Lower lobe of right lung (tissue), 2 donors: ENCODE measurements around the gene MYOG. TPM values are rescaled to one million over a fixed set of nuclear protein-coding genes. Genes with fewer than 3 reads are reported as not detected.
A peak's percentile ranks its signal among the peaks of the same experiment; 100 is the strongest.

Experiments used
- ATAC-seq, 2 donors: fragments of 200-7000 bp; cut with Tn5 transposase; one replicate each; pipeline ENCODE4 v1.9.1; 2020 to 2022; ENCODE audit warnings: mild to moderate bottlenecking in 2 of 2, moderate library complexity in 2 of 2
- DNase-seq: peaks from one replicate; pipeline ENCODE4 v3.0.0-alpha.2; 2020
- H3K27ac ChIP-seq: fragments of 200-600 bp; one replicate; pipeline ENCODE4 v1.8.0; 2022
- H3K27me3 ChIP-seq: fragments of 200-600 bp; one replicate; pipeline ENCODE4 v1.8.0; 2022; ENCODE audit warnings: low read depth
- H3K36me3 ChIP-seq: fragments of 200-600 bp; one replicate; pipeline ENCODE4 v1.8.0; 2022; ENCODE audit warnings: mild to moderate bottlenecking
- H3K4me1 ChIP-seq: fragments of 200-600 bp; one replicate; pipeline ENCODE4 v1.8.0; 2022
- H3K4me3 ChIP-seq: fragments of 200-600 bp; one replicate; pipeline ENCODE4 v1.8.0; 2022; ENCODE audit warnings: mild to moderate bottlenecking
- H3K9me3 ChIP-seq: fragments of 200-600 bp; one replicate; pipeline ENCODE4 v1.8.0; 2022
- CTCF ChIP-seq: fragments of 200-600 bp; IDR thresholded peaks from one replicate; pipeline ENCODE4 v1.8.0; 2022; ENCODE audit warnings: antibody characterized with exemption, mild to moderate bottlenecking
- intact Hi-C: fragments of 100-400 bp; cut with DNase I; formaldehyde crosslinking; loops from one replicate; pipeline ENCODE4 v1.11.0; 2022
- total RNA-seq: library from RNA; stranded (reverse); fragmentation: NEBNext Ultra II Directional; extraction: Animal tissue kit (Norgen Biotek cat#: 25700); gene quantifications from one replicate; pipeline ENCODE4 v1.2.1, GENCODE V29; 2021
- donor health status: DM: no; HTN: yes; CAD: no; lungs with severe emphysema.

MYOG gene
- total RNA-seq, 1 donor from 2014 or later = not detected

GRCh38 chr1:203076031-203076511, 9.7 kb downstream of the MYOG start:
- no peak for TF ChIP-seq CTCF
- peak; percentile 63 to 68 for ATAC-seq
- Histone ChIP-seq H3K36me3 (no peaks in the 10 kb centered on the region), H3K9me3 (no peaks in the 10 kb centered on the region), H3K27ac (no peak overlapping the region), H3K27me3 (peaks cover 16% of the 10 kb centered on the region), H3K4me3 (peak overlapping the region; percentile 56), H3K4me1 (peaks cover 9% of the 10 kb centered on the region)
- intact Hi-C loops = no loop called here
- DNase-seq = no peak

GRCh38 chr1:203075236-203076030, 10.4 kb downstream of the MYOG start:
- H3K27me3 ChIP-seq = peaks cover 16% of the 10 kb centered on the region
- peaks cover 9% of the 10 kb centered on the region for H3K4me1 ChIP-seq
- no peaks in the 10 kb centered on the region for H3K36me3 ChIP-seq
- H3K9me3 ChIP-seq = no peaks in the 10 kb centered on the region
- ATAC-seq (peak; percentile 54 to 63), DNase-seq (no peak)
- peak overlapping the region; percentile 56 for H3K4me3 ChIP-seq
- intact Hi-C loops = no loop called here
- H3K27ac ChIP-seq = no peak overlapping the region
- no peak for TF ChIP-seq CTCF

- intact Hi-C loops = no loop called here
- peaks cover 15% of the 10 kb centered on the region for H3K4me1 ChIP-seq
- DNase-seq (no peak), ATAC-seq (no peak)
- H3K9me3 ChIP-seq = no peaks in the 10 kb centered on the region
- H3K27ac ChIP-seq = no peak overlapping the region
- no peaks in the 10 kb centered on the region for H3K36me3 ChIP-seq
- H3K27me3 ChIP-seq = peaks cover 16% of the 10 kb centered on the region
- no peak for TF ChIP-seq CTCF
- H3K4me3 ChIP-seq = no peak overlapping the region
These were observed 11.2 kb downstream of the MYOG start for GRCh38 chr1:203074610-203075009.

- H3K4me1 ChIP-seq = peaks cover 27% of the 10 kb centered on the region
- no peak for ATAC-seq
- no peak for TF ChIP-seq CTCF
- H3K4me3 ChIP-seq = no peak overlapping the region
- peaks cover 16% of the 10 kb centered on the region for H3K27me3 ChIP-seq
- no peaks in the 10 kb centered on the region for H3K36me3 ChIP-seq
- H3K27ac ChIP-seq = no peak overlapping the region
- DNase-seq = no peak
- intact Hi-C loops = no loop called here
- H3K9me3 ChIP-seq = no peaks in the 10 kb centered on the region
These were observed 12.3 kb downstream of the MYOG start for GRCh38 chr1:203073469-203073868.

- intact Hi-C loops = no loop called here
These were observed 12.9 kb downstream of the MYOG start for GRCh38 chr1:203072911-203073310.

More at GRCh38 chr1:203072911-203073310, 12.9 kb downstream of the MYOG start:
- no peaks in the 10 kb centered on the region for H3K9me3 ChIP-seq
- no peak for TF ChIP-seq CTCF
- no peak overlapping the region for H3K27ac ChIP-seq
- H3K27me3 ChIP-seq = peaks cover 16% of the 10 kb centered on the region
- no peak for ATAC-seq
- H3K4me1 ChIP-seq = peaks cover 32% of the 10 kb centered on the region
- no peak for DNase-seq
- no peaks in the 10 kb centered on the region for H3K36me3 ChIP-seq
- no peak overlapping the region for H3K4me3 ChIP-seq
